GM19468 (cell line): ENCODE measurements around the gene LRRFIP1.

ENCODE experiments used
- ATAC-seq: cut with Tn5 transposase; IDR thresholded peaks from one replicate; pipeline ENCODE4 v1.9.1; 2021; ENCODE audit warnings: mild to moderate bottlenecking, moderate library complexity, moderate number of reproducible peaks; ENCODE audit not compliant: unreplicated experiment; ENCODE audit errors: extremely low read depth

The LRRFIP1 gene

DNA sequence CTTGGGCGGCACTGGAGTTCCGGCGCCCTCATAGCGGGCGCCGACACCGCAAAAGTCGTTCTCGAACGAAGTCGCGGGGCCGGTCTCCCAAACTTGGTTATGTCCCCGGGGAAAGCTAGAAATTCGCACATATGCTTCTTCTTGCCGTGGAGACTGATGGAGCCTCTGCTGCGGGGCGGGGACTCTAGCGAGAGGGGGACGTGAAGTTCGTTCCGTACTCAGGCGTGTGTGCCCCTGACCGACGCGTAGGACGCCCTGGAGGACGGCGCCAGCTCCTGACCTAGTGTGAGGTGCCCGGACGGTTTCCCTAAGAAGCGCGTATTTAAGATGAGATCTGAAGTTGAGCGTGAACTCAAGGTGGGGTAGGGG is 171.7 kb downstream of the LRRFIP1 start:
- no peak for ATAC-seq

DNA sequence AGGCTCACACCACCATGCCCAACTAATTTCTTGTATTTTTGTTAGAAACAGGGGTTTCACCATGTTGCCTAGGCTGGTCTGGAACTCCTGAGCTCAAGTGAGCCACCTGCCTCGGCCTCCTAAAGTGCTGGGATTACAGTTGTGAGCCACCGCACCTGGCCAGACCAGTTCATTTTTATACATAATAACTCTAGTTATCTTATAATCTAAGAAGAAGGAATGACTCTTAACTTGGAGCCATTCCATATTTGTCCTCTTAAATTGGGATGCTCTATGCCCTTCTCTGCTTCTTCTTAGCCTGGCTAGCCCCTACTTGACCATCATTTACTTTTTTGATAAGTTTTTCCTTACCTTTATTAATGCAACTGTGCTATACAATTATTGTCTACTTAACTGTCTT is 174.1 kb downstream of the LRRFIP1 start:
- ATAC-seq = no peak

DNA sequence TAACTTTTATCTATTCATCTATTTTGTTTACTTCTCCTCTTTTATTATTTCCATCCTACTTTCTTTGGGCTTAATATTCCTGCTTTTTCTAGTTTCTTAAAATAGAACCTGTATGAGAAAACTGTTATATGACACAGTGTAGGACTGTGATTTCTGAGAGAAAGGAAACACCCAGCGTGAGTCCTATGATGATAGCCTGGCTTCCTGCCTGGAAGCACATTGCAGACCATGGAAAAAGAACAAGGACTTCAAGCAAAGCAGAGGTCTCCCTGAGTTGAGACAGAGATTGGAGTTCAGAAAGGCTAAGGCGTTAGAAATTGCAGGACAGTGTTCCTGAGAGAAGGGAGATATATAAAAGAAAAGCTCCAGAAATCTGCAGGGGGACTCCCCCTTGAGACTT is 178.9 kb downstream of the LRRFIP1 start:
- ATAC-seq = no peak

DNA sequence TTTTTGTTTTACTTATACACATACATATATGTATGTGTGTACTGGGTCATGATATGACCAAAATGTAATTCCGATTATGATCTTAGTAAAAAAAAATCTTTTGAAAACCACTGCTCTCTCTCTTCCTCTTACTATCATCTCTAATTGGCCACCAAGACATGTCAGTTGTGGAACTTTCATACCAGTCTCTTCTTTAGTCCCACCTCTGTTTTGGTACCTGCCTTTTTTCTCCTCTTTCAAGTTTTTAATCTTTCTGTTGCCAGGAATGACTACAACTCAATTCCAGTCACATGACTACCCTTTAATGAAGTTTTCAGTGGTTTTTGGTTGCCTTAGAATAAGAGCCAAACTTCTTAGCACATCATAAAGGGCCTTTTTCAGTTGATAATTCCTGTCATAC is 188.2 kb downstream of the LRRFIP1 start:
- no peak for ATAC-seq

DNA sequence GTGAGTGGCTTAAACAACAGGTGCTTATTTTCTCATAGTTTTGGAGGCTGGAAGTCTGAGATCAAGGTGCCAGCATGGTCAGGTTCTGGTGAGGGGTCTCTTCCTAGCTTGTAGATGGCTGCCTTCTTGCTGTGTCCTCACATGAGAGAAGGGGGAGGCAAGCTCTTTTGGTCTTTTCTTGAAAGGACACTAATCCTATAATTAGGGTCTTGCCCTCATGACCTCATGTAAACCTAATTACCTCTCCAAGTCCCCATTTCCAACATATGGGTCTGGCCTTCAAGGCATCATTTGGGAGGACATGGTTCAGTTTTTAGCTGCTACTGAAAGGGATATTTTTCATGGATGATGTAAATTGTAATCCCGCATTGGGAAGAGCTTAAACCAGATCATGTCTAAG is 189.1 kb downstream of the LRRFIP1 start:
- no peak for ATAC-seq

DNA sequence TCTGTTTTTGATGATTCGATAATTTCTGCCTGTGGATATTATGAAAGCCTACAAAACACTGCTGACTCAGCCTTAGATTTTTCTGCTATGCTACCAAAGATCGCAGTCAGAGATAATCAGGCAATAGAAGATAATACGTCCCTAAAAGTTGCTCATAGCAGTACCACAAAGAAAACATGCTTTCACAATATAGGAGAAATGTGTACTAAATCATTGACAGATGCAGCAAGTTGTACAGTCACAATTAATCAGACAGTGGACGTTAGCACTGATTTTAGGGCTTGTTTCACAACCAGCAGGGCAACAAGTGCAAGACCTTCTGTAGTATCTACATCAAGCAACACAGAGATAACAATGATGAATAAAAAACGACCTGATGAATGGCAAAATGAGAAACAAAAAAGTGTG is 190.7 kb downstream of the LRRFIP1 start:
- no peak for ATAC-seq

DNA sequence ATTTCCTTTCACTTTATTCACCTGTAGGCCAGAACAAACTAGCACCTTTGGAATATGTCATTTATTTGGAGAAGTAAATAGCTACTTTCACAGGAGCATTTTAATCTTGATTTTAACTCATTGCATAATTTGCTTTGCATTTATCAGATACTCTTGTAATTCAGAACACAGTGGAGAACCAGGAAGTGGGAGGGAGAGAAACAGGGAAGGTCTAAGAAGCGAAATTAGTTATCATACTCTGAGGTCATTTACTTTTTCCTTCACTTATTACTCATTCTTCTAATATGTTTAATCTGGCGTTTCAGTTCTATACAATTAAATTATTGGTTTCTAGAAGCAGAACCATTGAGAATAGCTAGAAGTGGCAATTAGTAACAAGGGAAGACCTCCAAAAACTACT is 191.8 kb downstream of the LRRFIP1 start:
- no peak for ATAC-seq

DNA sequence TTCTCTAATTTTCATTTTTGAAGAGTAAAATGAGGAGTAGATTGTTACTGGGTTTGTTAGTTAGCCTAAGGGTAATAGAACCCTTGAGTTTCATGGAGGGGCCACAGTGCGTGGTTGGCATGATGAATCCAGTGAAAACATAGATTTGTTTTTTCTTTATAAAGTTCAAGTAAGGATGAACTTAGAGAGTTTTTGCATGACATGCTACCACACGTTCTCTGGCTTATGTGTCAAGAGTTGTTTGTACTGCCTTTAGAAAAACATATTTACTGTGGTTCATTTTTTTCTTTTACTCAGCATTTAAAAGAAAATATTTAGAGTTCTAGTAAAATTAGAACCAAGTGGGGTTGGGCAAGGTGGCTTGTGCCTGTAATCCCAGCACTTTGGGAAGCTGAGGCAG is 193.0 kb downstream of the LRRFIP1 start:
- ATAC-seq = no peak

DNA sequence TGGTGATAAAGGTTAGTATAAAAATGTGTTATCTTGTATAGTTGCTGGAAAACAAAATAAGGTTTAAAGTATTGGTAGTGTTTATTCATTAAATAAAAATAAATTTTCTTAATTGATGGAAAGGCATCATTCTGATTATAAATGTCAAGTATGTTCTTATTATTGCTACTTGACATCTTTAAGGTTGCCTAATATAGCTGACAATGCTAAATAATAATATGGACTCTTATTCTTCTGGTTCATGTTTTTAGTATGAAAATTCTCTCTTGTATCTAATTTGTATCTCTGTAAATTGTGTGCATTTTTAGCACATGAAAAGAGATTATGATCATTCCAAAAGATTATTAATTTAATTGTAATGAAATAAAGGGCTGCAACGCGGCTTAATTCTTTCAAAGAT is 196.2 kb downstream of the LRRFIP1 start:
- no peak for ATAC-seq

DNA sequence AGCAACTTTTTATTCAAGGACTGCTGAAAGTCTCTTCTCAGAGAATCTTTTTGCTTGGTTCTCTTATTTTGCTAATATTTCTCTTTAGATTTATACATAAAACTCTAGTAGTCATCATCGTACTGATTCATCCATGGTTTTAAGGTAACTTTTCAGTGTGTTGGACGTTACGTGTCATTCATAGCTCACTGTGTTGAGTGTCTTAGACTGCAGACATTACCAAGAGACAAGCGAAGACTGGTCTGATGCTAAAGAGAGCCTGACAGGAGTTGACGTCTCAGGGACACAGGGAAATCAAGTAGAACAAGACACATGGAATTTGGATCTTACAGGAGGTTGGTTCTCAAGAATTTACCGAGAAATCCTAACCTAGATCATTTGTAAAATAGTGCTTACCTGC is 196.7 kb downstream of the LRRFIP1 start:
- no peak for ATAC-seq

DNA sequence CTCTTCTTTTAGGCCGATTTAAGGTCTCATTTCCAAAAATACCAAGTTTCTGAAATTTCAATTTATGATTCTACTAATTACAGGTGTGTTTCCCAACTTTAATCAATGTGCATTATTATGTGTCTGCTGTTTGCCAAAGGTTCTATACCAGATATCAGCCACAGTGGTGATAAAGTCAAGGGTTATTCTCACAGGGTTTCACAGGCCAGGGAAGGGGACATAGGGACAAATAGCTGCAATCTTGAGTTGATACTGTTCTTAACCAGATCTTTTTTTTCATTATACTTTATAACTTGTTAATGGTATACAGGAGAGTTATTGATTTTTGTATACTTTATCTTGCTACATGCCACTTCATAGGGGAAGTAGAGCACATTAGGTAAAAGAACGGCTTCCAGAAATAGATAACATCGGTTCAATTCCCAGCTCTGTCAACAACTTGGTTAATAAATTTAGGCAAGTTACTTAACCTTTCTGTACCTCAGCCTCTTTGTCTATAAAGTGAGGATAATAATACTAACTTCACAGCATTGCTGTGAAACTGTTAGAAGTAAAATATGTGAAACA is 200.1 kb downstream of the LRRFIP1 start:
- no peak for ATAC-seq
